H1 (cell line): ENCODE measurements around the gene SUMF2. TPM values are rescaled to one million over a fixed set of nuclear protein-coding genes. Genes with fewer than 3 reads are reported as not detected.

Experiments used
- ASH2L ChIP-seq: fragments of 200-600, 300-600 bp; sonication (generic); IDR thresholded peaks from one replicate; pipeline ENCODE4 v1.7.1; 2017; ENCODE audit warnings: low read length
- BACH1 ChIP-seq: IDR thresholded peaks from 2 replicates; pipeline ENCODE4 v1.6.1; 2012; ENCODE audit warnings: low read length, improper control_type of control experiment
- BRCA1 ChIP-seq: IDR thresholded peaks from 2 replicates; pipeline ENCODE4 v1.6.1; 2012; ENCODE audit warnings: low read depth, low read length, improper control_type of control experiment
- CBX5 ChIP-seq: fragments of 300-800, 300-1000 bp; sonication (generic); IDR thresholded peaks from 2 replicates; pipeline ENCODE4 v1.7.1; 2016; ENCODE audit warnings: antibody characterized with exemption, low read length, low read depth
- CHD2 ChIP-seq: IDR thresholded peaks from 2 replicates; pipeline ENCODE4 v1.6.1; 2012; ENCODE audit warnings: low read length, improper control_type of control experiment
- EGR1 ChIP-seq: IDR thresholded peaks from 2 replicates; pipeline ENCODE4 v1.6.1; 2011; ENCODE audit warnings: low read depth, low read length, borderline replicate concordance
- FOSL1 ChIP-seq: IDR thresholded peaks from 2 replicates; pipeline ENCODE4 v1.6.1; 2011; ENCODE audit warnings: mild to moderate bottlenecking, low read depth, low read length, moderate library complexity; ENCODE audit not compliant: insufficient read depth
- GABPA ChIP-seq: IDR thresholded peaks from 2 replicates; pipeline ENCODE4 v1.6.1; 2011; ENCODE audit warnings: mild to moderate bottlenecking, low read length, moderate library complexity, borderline replicate concordance; ENCODE audit not compliant: insufficient read depth
- GTF2F1 ChIP-seq: IDR thresholded peaks from 2 replicates; pipeline ENCODE4 v1.6.1; 2012; ENCODE audit warnings: low read depth, low read length, improper control_type of control experiment, borderline replicate concordance
- HDAC6 ChIP-seq: IDR thresholded peaks from one replicate; pipeline ENCODE4 v1.7.1; 2012; ENCODE audit warnings: low read depth, mild to moderate bottlenecking, inconsistent platforms, low read length, moderate library complexity
- JUN ChIP-seq: IDR thresholded peaks from 2 replicates; pipeline ENCODE4 v1.6.1; 2011; ENCODE audit warnings: low read depth, mild to moderate bottlenecking, improper control_type of control experiment, low read length
- KDM4A ChIP-seq: IDR thresholded peaks from one replicate; pipeline ENCODE4 v1.7.1; 2012; ENCODE audit warnings: low read depth, mild to moderate bottlenecking, moderate library complexity, low read length, inconsistent platforms; ENCODE audit not compliant: severe bottlenecking
- MAFK ChIP-seq: IDR thresholded peaks from 2 replicates; pipeline ENCODE4 v1.6.1; 2012; ENCODE audit warnings: low read depth, mild to moderate bottlenecking, improper control_type of control experiment, low read length
- MAX ChIP-seq: IDR thresholded peaks from 2 replicates; pipeline ENCODE4 v1.6.1; 2012; ENCODE audit warnings: inconsistent platforms
- POLR2AphosphoS5 ChIP-seq: IDR thresholded peaks from 2 replicates; pipeline ENCODE4 v1.6.1; 2011; ENCODE audit warnings: low read depth, low read length
- SIN3A ChIP-seq, 2 experiments: IDR thresholded peaks in 1 of 2; conservative IDR thresholded peaks in 1 of 2; 2 replicates each; pipeline ENCODE4 v1.6.1; 2011 to 2012; ENCODE audit warnings: low read length in 2 of 2, improper control_type of control experiment in 1 of 2, low read depth in 1 of 2, mild to moderate bottlenecking in 1 of 2
- SIRT6 ChIP-seq: IDR thresholded peaks from one replicate; pipeline ENCODE4 v1.7.1; 2012; ENCODE audit warnings: low read length, inconsistent platforms
- SIX5 ChIP-seq: IDR thresholded peaks from 2 replicates; pipeline ENCODE4 v1.6.1; 2011; ENCODE audit warnings: mild to moderate bottlenecking, low read depth, low read length
- SP1 ChIP-seq: IDR thresholded peaks from 2 replicates; pipeline ENCODE4 v1.6.1; 2011; ENCODE audit warnings: low read depth, low read length
- SP2 ChIP-seq: IDR thresholded peaks from 2 replicates; pipeline ENCODE4 v1.6.1; 2012; ENCODE audit warnings: mild to moderate bottlenecking, low read length, inconsistent platforms
- SRF ChIP-seq: IDR thresholded peaks from 2 replicates; pipeline ENCODE4 v1.6.1; 2011; ENCODE audit warnings: mild to moderate bottlenecking, low read depth, low read length, moderate library complexity
- TAF1 ChIP-seq: IDR thresholded peaks from 2 replicates; pipeline ENCODE4 v1.6.1; 2011; ENCODE audit warnings: mild to moderate bottlenecking, low read depth, low read length
- TAF7 ChIP-seq: optimal IDR thresholded peaks from 2 replicates; pipeline ENCODE3; 2011; ENCODE audit warnings: low read depth, mild to moderate bottlenecking, inconsistent platforms, low read length, moderate library complexity, borderline replicate concordance
- TCF12 ChIP-seq: IDR thresholded peaks from 2 replicates; pipeline ENCODE4 v1.6.1; 2011; ENCODE audit warnings: low read depth, mild to moderate bottlenecking, low read length
- TEAD4 ChIP-seq: IDR thresholded peaks from 2 replicates; pipeline ENCODE4 v1.6.1; 2012; ENCODE audit warnings: low read depth, low read length, inconsistent platforms, mixed read lengths
- polyA plus RNA-seq, 7 experiments: library from polyadenylated mRNA; depleted of rRNA in 3 of 7; stranded (reverse) in 5 of 7; unstranded in 2 of 7; fragments of >200 nt in 5 of 7; fragments of 200-250 nt in 2 of 7; gene quantifications; 1 replicate in 5 of 7; 2 replicates in 1 of 7; 4 replicates in 1 of 7; pipeline versions ENCODE4 v1.2.1 to v1.2.3, GENCODE V29; 2011 to 2013; ENCODE audit warnings: missing spikeins in 2 of 7, mixed read lengths in 2 of 7
- total RNA-seq: library from RNA; stranded (reverse); fragmentation: NEBNext Ultra II Directional; extraction: Animal tissue kit (Norgen Biotek cat#: 25700); gene quantifications from 2 replicates; pipeline ENCODE4 v1.2.1, GENCODE V29; 2021

Gene SUMF2
- total and polyA plus RNA-seq, 2 of the 8 experiments (the other 6 are each of a cell fraction or from before 2014, with no cell fraction given) = 39.8 to 59.2 TPM

- 0 out of 2 replicates have a peak, but pooled peaks have one; percentile 20 for TF ChIP-seq GABPA
- TF ChIP-seq SIX5 = no peak
- no peak for TF ChIP-seq HDAC6
- peak; percentile 17; the same call in 1 of the 2 replicates for TF ChIP-seq SP1
- TF ChIP-seq ASH2L = peak; percentile 76
- no peak for TF ChIP-seq BACH1
- no peak for TF ChIP-seq CBX5
- no peak for TF ChIP-seq GTF2F1
- TF ChIP-seq KDM4A = no peak
- no peak for TF ChIP-seq SP2
- TF ChIP-seq TCF12 = no peak
- 0 out of 4 replicates have a peak, but pooled peaks of 1 of the 2 experiments have one; percentile 31 for TF ChIP-seq SIN3A (conservative IDR thresholded peaks at IDR 0.05 in 1 of 2, IDR thresholded peaks at IDR 0.05 in 1 of 2; ENCODE audit: low read depth in 1 of 2, low read length in 2 of 2)
- TF ChIP-seq SIRT6 = no peak
- TF ChIP-seq SRF = no peak
- TF ChIP-seq FOSL1 = no peak
- TF ChIP-seq BRCA1 = no peak
- TF ChIP-seq CHD2 = no peak; the same call in 1 of the 2 replicates
- TF ChIP-seq MAX = no peak
- no peak for TF ChIP-seq JUN
- TF ChIP-seq POLR2AphosphoS5 = peak; percentile 69; the same call in 1 of the 2 replicates
- no peak for TF ChIP-seq EGR1
- TF ChIP-seq MAFK = no peak
- no peak for TF ChIP-seq TEAD4
- TF ChIP-seq TAF1 = peak; percentile 90
- TF ChIP-seq TAF7 = peak; percentile 76
Observed at GRCh38 chr7:56033671-56034432, 30.2 kb upstream of the SUMF2 start (continued).
